ENCODE results near the gene COMP. TPM values are rescaled to one million over a fixed set of nuclear protein-coding genes. Genes with fewer than 3 reads are reported as not detected.

Gene COMP
- polyA plus RNA-seq, 2 of the 4 experiments (the other 2 are of a cell fraction), result not detected

- ATAC-seq, result no peak
- Histone ChIP-seq H3K27ac (no peak overlapping the region), H3K4me3 (no peak overlapping the region), H3K9me3 (no peaks in the 10 kb centered on the region), H3K4me2 (no peak overlapping the region), H3K4me1 (peaks cover 18% of the 10 kb centered on the region)
- WGBS (ENCODE audit: missing lambda C conversion rate), result 0% methylated on average over 2 of the region's 10 CpGs
- CTCF ChIA-PET, result interaction anchor here (1.5 kb wide), 1 partner anchor 9 kb away, joined by 6 read pairs; no protein-coding TSS in a partner anchor
- FAIRE-seq, result no peak
- no peak for TF ChIP-seq ZFP36 (IDR thresholded peaks at IDR 0.05; ENCODE audit: borderline replicate concordance, partially characterized antibody)
- no peak for TF ChIP-seq NR3C1 (IDR thresholded peaks at IDR 0.05)
- TF ChIP-seq TP53 (CRISPR knock-in tag; IDR thresholded peaks at IDR 0.05), result no peak
- no peak for TF ChIP-seq ZSCAN20 (CRISPR knock-in tag; IDR thresholded peaks at IDR 0.05)
- TF ChIP-seq PBX3 (IDR thresholded peaks at IDR 0.05), result no peak
- POLR2A ChIA-PET, result no interaction called here
- DNase-seq (ENCODE audit: low read depth in 1 of 2, low spot score in 1 of 2), result no peak
Measured at GRCh38 chr19:18780631-18781030, 10.5 kb downstream of the COMP start.

- H3K4me3 ChIP-seq, result no peak overlapping the region
- TF ChIP-seq CBX8 (IDR thresholded peaks at IDR 0.05) (no peak), ZNF302 (CRISPR knock-in tag; IDR thresholded peaks at IDR 0.05) (no peak), FOXS1 (CRISPR knock-in tag; IDR thresholded peaks at IDR 0.05) (no peak), USF2 (IDR thresholded peaks at IDR 0.05) (no peak), POLR2AphosphoS2 (conservative IDR thresholded peaks at IDR 0.05; ENCODE audit: low read length) (no peak), BHLHE40 (IDR thresholded peaks at IDR 0.05; ENCODE audit: low read depth, low read length) (no peak), HDAC2 (IDR thresholded peaks at IDR 0.05) (no peak), TP53 (CRISPR knock-in tag; IDR thresholded peaks at IDR 0.05) (no peak), NR3C1 (IDR thresholded peaks at IDR 0.05) (no peak), RCOR1 (IDR thresholded peaks at IDR 0.05; ENCODE audit: low read depth, low read length) (no peak), HMGXB4 (CRISPR knock-in tag; IDR thresholded peaks at IDR 0.05; ENCODE audit: borderline replicate concordance) (no peak), MYC (IDR thresholded peaks at IDR 0.05; ENCODE audit: borderline replicate concordance, low read length) (no peak), CBX2 (IDR thresholded peaks at IDR 0.05; ENCODE audit: borderline replicate concordance, low read depth) (no peak), HOXB5 (CRISPR knock-in tag; IDR thresholded peaks at IDR 0.05) (no peak), HEYL (CRISPR knock-in tag; IDR thresholded peaks at IDR 0.05) (no peak)
- POLR2A ChIA-PET, result no interaction called here
Measured at GRCh38 chr19:18780081-18780480, 11.0 kb downstream of the COMP start.

GRCh38 chr19:18778826-18779495 is 12.1 kb downstream of the COMP start:
- ChIA-PET POLR2A (no interaction called here), CTCF (interaction anchor here (0.5 kb wide), 1 partner anchor 316 kb away, joined by 4 read pairs; no protein-coding TSS in a partner anchor)
- no peak overlapping the region for H3K27ac ChIP-seq
- H3K9me3 ChIP-seq, result no peaks in the 10 kb centered on the region
- WGBS (ENCODE audit: missing lambda C conversion rate), result 86% methylated on average over 13 of the region's 14 CpGs
- ATAC-seq, result no peak
- H3K4me3 ChIP-seq, result no peak overlapping the region
- no peak for DNase-seq (ENCODE audit: low read depth in 1 of 2, low spot score in 1 of 2)
- H3K4me2 ChIP-seq, result no peak overlapping the region
- no peak for FAIRE-seq
- H3K4me1 ChIP-seq, result peaks cover 13% of the 10 kb centered on the region
- TF ChIP-seq RARB (CRISPR knock-in tag; IDR thresholded peaks at IDR 0.05), result no peak
- no peak for TF ChIP-seq HOXA7 (CRISPR knock-in tag; IDR thresholded peaks at IDR 0.05)
- no peak for TF ChIP-seq MAFK (IDR thresholded peaks at IDR 0.05; ENCODE audit: partially characterized antibody)
- no peak for TF ChIP-seq RCOR1 (IDR thresholded peaks at IDR 0.05; ENCODE audit: low read depth, low read length)
- TF ChIP-seq CHD4 (IDR thresholded peaks at IDR 0.05; ENCODE audit: borderline replicate concordance), result no peak
- TF ChIP-seq SMC3 (IDR thresholded peaks at IDR 0.05), result no peak
- TF ChIP-seq ESRRA (IDR thresholded peaks at IDR 0.05; ENCODE audit: borderline replicate concordance, low read length), result no peak
- TF ChIP-seq HEYL (CRISPR knock-in tag; IDR thresholded peaks at IDR 0.05), result no peak

More at GRCh38 chr19:18780081-18780480, 11.0 kb downstream of the COMP start:
- no peak overlapping the region for H3K4me2 ChIP-seq
- FAIRE-seq, result no peak
- no peak overlapping the region for H3K27ac ChIP-seq
- peaks cover 13% of the 10 kb centered on the region for H3K4me1 ChIP-seq
- CTCF ChIA-PET, result interaction anchor here (0.6 to 1.5 kb wide), 2 partner anchors 9 to 91 kb away, joined by 3 to 6 read pairs; no protein-coding TSS in a partner anchor
- no peaks in the 10 kb centered on the region for H3K9me3 ChIP-seq
- no peak for DNase-seq (ENCODE audit: low read depth in 1 of 2, low spot score in 1 of 2)
- WGBS (ENCODE audit: missing lambda C conversion rate), result 92% methylated on average over 11 of the region's 17 CpGs
- ATAC-seq, result no peak
